Measurements from ENCODE around the gene ZMIZ1.

Gene ZMIZ1

DNA sequence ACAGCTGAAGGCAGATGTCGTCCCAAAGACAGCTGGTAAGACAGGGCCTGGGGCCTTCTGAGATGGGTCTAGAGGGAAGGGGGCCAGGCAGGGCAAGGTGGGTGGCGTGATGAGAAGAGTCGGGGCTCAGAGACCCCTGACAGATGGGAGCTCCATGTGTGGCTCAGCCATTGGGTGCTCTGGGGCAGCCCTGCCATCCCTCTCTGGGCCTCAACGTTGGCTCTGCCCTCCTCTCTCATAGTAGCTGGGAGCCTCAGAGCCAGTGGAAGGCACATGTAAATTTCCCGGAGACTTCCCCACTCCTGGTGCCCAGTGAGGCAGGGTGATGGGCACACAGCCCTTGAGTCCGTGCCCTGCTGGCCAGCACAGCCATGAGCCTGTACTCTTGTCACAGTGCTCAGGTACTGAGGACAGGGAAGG, 280.3 kb downstream of the ZMIZ1 start:
- no peak for DNase-seq

GRCh38 chr10:79349766-79350406, 281.1 kb downstream of the ZMIZ1 start:
- DNase-seq, result no peak

DNA sequence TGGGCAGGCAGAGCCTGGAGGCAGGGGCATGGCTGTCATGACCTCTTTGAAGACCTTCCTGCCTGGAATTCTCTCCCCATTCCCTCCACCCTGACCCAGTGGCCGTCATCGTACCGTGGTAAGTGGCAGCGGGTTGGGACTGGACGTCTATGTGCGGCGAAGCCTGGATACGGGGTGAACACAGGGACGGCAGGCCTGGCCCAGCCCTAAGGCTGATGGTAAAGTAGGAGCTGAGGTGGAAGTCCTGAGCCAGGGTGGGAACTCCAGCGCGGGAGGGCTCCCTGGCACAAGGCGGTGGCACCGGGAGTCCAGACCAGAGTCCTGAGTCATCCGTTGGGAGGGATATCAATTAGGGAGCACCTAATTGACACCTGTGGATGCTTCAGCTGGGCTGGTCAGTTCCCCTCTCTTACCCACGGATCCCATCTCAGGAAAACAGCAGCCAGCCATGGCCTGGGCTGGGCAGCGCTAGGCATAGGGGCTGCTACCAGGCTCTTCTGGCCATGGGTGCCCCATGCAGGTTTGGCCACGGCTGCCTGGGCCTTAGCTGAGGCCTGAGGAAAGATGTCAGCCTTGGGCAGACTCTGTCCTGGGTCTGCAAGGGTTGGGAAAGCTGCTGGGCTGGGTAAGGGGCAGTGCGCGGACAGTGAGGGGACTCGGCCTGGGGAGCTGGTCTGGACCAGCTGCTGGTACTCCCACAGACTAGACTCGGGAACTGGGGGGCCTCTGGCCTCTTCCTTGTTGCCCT, 281.8 kb downstream of the ZMIZ1 start:
- DNase-seq, result no peak

- DNase-seq, result no peak
These were observed 282.6 kb downstream of the ZMIZ1 start for GRCh38 chr10:79351332-79351731.

- no peak for DNase-seq
These were observed 283.5 kb downstream of the ZMIZ1 start for GRCh38 chr10:79352035-79352877.

- no peak for DNase-seq
These were observed 284.2 kb downstream of the ZMIZ1 start for GRCh38 chr10:79353000-79353406.

DNA sequence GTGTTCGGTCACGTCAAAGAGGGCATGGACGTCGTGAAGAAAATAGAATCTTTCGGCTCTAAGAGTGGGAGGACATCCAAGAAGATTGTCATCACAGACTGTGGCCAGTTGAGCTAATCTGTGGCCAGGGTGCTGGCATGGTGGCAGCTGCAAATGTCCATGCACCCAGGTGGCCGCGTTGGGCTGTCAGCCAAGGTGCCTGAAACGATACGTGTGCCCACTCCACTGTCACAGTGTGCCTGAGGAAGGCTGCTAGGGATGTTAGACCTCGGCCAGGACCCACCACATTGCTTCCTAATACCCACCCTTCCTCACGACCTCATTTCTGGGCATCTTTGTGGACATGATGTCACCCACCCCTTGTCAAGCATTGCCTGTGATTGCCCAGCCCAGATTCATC, 285.0 kb downstream of the ZMIZ1 start:
- no peak for DNase-seq

- no peak for DNase-seq
These were observed 285.4 kb downstream of the ZMIZ1 start for GRCh38 chr10:79354141-79354540.

GRCh38 chr10:79354615-79355014, 285.8 kb downstream of the ZMIZ1 start:
- DNase-seq, result no peak

- DNase-seq, result no peak
These were observed 286.8 kb downstream of the ZMIZ1 start for GRCh38 chr10:79355420-79356017.

GRCh38 chr10:79356104-79356503, 287.3 kb downstream of the ZMIZ1 start:
- no peak for DNase-seq

- no peak for DNase-seq
These were observed 288.4 kb downstream of the ZMIZ1 start for GRCh38 chr10:79357180-79357579.

GRCh38 chr10:79358811-79359210, 290.0 kb downstream of the ZMIZ1 start:
- no peak for DNase-seq

DNA sequence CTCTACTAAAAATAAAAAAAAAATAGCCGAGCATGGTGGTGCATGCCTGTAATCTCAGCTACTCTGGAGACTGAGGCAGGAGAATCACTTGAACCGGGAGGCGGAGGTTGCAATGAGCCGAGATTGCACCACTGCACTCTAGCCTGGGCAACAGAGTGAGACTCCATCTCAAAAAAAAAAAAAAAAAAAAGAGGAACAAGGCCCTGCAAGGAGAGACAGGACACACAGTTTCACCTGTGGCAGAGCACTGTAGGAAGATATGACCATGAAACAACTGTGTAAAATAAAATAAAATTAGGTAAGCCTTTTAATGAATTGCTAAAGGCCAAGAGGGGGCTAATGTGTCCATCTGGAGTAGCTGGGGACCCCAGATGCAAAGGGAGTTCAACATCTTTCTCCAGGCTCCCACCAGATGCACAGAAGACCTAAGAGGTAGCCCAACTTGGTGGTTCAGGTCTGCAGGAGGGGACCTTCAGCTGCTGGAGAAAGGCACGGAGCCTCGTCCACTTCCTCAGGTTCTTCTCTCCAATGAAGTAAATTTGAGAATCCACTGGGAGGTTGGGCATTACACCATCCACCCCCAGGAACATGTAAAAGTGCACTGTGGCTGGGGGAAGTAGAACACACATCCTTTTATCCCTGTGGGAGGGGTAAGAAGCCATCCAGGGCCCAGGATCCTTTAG, 291.2 kb downstream of the ZMIZ1 start:
- DNase-seq, result no peak

DNA sequence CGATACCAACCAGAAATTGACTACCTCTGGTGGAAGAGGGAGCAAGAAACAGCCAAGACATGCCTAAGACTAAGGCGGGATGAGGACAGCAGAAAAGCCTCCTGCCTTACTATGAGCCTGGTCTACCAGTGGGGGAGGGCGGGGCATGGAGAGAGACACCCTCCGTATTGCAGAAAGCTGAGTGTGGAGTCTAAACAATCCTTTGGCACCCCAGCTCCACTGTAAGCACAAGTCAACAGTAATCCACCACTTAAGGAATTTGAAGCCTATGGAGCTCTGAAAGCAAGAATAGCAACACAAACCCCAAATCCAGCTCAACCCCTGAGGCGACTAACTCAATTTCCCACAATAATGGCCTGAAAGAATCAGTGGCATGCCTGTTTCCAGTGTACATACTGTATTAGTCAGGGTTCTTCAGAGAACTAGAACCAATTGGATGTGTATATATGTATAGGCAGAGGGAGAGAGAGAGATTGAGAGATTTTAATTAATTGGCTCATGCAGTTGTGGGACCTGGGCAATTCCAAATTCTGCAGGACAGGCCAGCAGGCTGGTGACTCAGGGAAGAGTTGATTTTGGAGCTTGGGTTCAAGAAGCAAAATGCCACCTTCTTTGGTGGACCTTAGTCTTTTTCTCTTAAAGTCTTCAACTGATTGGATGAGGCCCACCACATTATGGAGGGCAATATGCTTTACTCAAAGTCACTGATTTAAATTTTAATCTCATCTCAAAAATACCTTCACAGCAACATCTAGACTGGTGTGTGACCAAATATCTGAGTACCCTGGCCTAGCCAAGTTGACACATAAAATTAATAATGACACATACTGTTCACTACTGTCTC, 292.0 kb downstream of the ZMIZ1 start:
- no peak for DNase-seq

- DNase-seq, result peak; percentile 18
These were observed 293.1 kb downstream of the ZMIZ1 start for GRCh38 chr10:79361726-79362397.

Measured in CD4-positive, alpha-beta T cell treated with Interleukin-21 for 1 hour (primary cell).